Measurements from ENCODE around the gene HSH2D.

Gene HSH2D

GRCh38 chr19:16205205-16206045 is 61.9 kb downstream of the HSH2D start:
- no peak overlapping the region for H3K4me3 ChIP-seq (replicated peaks; ENCODE audit: insufficient read depth, low read length)
- H3K27ac ChIP-seq (replicated peaks), result no peak overlapping the region
- TF ChIP-seq, protein P1, sequence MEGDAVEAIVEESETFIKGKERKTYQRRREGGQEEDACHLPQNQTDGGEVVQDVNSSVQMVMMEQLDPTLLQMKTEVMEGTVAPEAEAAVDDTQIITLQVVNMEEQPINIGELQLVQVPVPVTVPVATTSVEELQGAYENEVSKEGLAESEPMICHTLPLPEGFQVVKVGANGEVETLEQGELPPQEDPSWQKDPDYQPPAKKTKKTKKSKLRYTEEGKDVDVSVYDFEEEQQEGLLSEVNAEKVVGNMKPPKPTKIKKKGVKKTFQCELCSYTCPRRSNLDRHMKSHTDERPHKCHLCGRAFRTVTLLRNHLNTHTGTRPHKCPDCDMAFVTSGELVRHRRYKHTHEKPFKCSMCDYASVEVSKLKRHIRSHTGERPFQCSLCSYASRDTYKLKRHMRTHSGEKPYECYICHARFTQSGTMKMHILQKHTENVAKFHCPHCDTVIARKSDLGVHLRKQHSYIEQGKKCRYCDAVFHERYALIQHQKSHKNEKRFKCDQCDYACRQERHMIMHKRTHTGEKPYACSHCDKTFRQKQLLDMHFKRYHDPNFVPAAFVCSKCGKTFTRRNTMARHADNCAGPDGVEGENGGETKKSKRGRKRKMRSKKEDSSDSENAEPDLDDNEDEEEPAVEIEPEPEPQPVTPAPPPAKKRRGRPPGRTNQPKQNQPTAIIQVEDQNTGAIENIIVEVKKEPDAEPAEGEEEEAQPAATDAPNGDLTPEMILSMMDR (IDR thresholded peaks at IDR 0.05; ENCODE audit: insufficient read depth, low read length), result no peak
- TF ChIP-seq SPI1 (IDR thresholded peaks at IDR 0.05; ENCODE audit: borderline replicate concordance, low read depth) (no peak), REST (IDR thresholded peaks at IDR 0.05; ENCODE audit: insufficient replicate concordance, low read depth) (no peak), GABPA (IDR thresholded peaks at IDR 0.05; ENCODE audit: low read depth) (no peak), POLR2AphosphoS5 (IDR thresholded peaks at IDR 0.05; ENCODE audit: low read depth) (no peak)
- H3K27me3 ChIP-seq (ENCODE audit: insufficient read depth, poor library complexity, severe bottlenecking), result no peaks in the 10 kb centered on the region
- DNase-seq (ENCODE audit: low read depth in 1 of 2, low spot score in 1 of 2), result no peak

GRCh38 chr19:16206046-16206605 is 62.6 kb downstream of the HSH2D start:
- no peak overlapping the region for H3K27ac ChIP-seq (replicated peaks)
- no peaks in the 10 kb centered on the region for H3K27me3 ChIP-seq (ENCODE audit: insufficient read depth, poor library complexity, severe bottlenecking)
- TF ChIP-seq POLR2AphosphoS5 (IDR thresholded peaks at IDR 0.05; ENCODE audit: low read depth) (no peak), REST (IDR thresholded peaks at IDR 0.05; ENCODE audit: insufficient replicate concordance, low read depth) (no peak), GABPA (IDR thresholded peaks at IDR 0.05; ENCODE audit: low read depth) (no peak), SPI1 (IDR thresholded peaks at IDR 0.05; ENCODE audit: borderline replicate concordance, low read depth) (no peak)
- TF ChIP-seq, protein P1 (IDR thresholded peaks at IDR 0.05; ENCODE audit: insufficient read depth, low read length), result no peak
- no peak for DNase-seq (ENCODE audit: low read depth in 1 of 2, low spot score in 1 of 2)
- no peak overlapping the region for H3K4me3 ChIP-seq (replicated peaks; ENCODE audit: insufficient read depth, low read length)

DNA sequence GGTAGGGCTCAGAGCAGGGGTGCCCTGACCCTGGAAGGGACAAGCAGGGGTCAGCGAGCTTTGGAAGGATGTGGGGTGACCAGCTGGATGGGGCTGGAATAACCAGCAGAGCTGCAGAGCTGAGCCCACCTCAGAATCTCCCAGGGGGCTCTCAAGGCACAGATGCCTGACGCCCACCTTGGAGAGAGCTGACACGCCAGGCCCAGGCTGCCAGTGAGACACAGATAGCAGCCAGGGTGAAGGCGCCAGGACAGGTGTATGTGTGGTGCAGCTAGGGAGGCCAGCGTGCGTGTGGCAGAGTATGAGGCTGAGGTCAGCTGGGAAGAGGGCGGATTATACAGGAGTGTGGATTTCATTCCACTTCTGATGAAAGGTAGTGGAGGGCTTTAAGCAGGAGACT is 63.2 kb downstream of the HSH2D start:
- no peak for TF ChIP-seq GABPA (IDR thresholded peaks at IDR 0.05; ENCODE audit: low read depth)
- no peak for TF ChIP-seq POLR2AphosphoS5 (IDR thresholded peaks at IDR 0.05; ENCODE audit: low read depth)
- TF ChIP-seq SPI1 (IDR thresholded peaks at IDR 0.05; ENCODE audit: borderline replicate concordance, low read depth), result no peak
- no peak for TF ChIP-seq REST (IDR thresholded peaks at IDR 0.05; ENCODE audit: insufficient replicate concordance, low read depth)
- TF ChIP-seq, protein P1 (IDR thresholded peaks at IDR 0.05; ENCODE audit: insufficient read depth, low read length), result no peak
- DNase-seq (ENCODE audit: low read depth in 1 of 2, low spot score in 1 of 2), result no peak
- Histone ChIP-seq H3K27me3 (ENCODE audit: insufficient read depth, poor library complexity, severe bottlenecking) (no peaks in the 10 kb centered on the region), H3K27ac (replicated peaks) (no peak overlapping the region), H3K4me3 (replicated peaks; ENCODE audit: insufficient read depth, low read length) (no peak overlapping the region)
